Liver (tissue), 9 donors: ENCODE results near the gene SENP7. TPM values are rescaled to one million over a fixed set of nuclear protein-coding genes. Genes with fewer than 3 reads are reported as not detected.

Source experiments
- DNase-seq: peaks from one replicate; pipeline ENCODE4 v3.0.0-alpha.2; 2017; ENCODE audit warnings: low spot score
- H3K27ac ChIP-seq, 2 donors: one replicate each; pipeline ENCODE4 v1.7.0; 2013; ENCODE audit warnings: inconsistent platforms in 2 of 2, low read length in 2 of 2, control low read depth in 1 of 2, low read depth in 1 of 2, mild to moderate bottlenecking in 1 of 2
- H3K27me3 ChIP-seq, 4 donors: one replicate each; pipeline versions ENCODE4 v1.6.1 to v1.7.0; 2013; ENCODE audit warnings: low read length in 3 of 4, inconsistent platforms in 1 of 4, mild to moderate bottlenecking in 1 of 4, moderate library complexity in 1 of 4; ENCODE audit not compliant: control insufficient read depth in 4 of 4, insufficient read depth in 4 of 4
- H3K36me3 ChIP-seq, 4 donors: one replicate each; pipeline versions ENCODE4 v1.6.1 to v1.7.0; 2013; ENCODE audit warnings: low read length in 3 of 4, mild to moderate bottlenecking in 3 of 4, low read depth in 1 of 4, moderate library complexity in 1 of 4; ENCODE audit not compliant: control insufficient read depth in 4 of 4, insufficient read depth in 3 of 4
- H3K4me1 ChIP-seq, 4 donors: one replicate each; pipeline versions ENCODE4 v1.6.1 to v1.7.0; 2013; ENCODE audit warnings: low read length in 3 of 4, mild to moderate bottlenecking in 3 of 4, moderate library complexity in 1 of 4; ENCODE audit not compliant: control insufficient read depth in 4 of 4, insufficient read depth in 4 of 4
- H3K4me3 ChIP-seq, 3 donors: one replicate each; pipeline versions ENCODE4 v1.6.1 to v1.7.0; 2013; ENCODE audit warnings: low read length in 3 of 3, control low read depth in 1 of 3, low read depth in 1 of 3, mild to moderate bottlenecking in 1 of 3
- H3K9ac ChIP-seq, 2 donors: one replicate each; pipeline ENCODE4 v1.7.0; 2013; ENCODE audit warnings: low read length in 2 of 2, mild to moderate bottlenecking in 2 of 2, moderate library complexity in 2 of 2, control low read depth in 1 of 2, low read depth in 1 of 2
- H3K9me3 ChIP-seq, 4 donors: one replicate each; pipeline versions ENCODE4 v1.6.1 to v1.7.0; 2013; ENCODE audit warnings: low read length in 3 of 4; ENCODE audit not compliant: control insufficient read depth in 4 of 4
- ATF3 ChIP-seq: IDR thresholded peaks from 2 replicates; pipeline ENCODE4 v1.6.1; 2016; ENCODE audit warnings: antibody characterized with exemption
- CTCF ChIP-seq: fragments of 150-350 bp; IDR thresholded peaks from 2 replicates; pipeline ENCODE4 v1.5.1; 2017; ENCODE audit warnings: improper control_type of control experiment, low read depth, low read length; ENCODE audit not compliant: missing input control
- FOXA1 ChIP-seq: IDR thresholded peaks from 2 replicates; pipeline ENCODE4 v1.6.1; 2016; ENCODE audit warnings: antibody characterized with exemption
- FOXA2 ChIP-seq: IDR thresholded peaks from 2 replicates; pipeline ENCODE4 v1.6.1; 2016; ENCODE audit warnings: antibody characterized with exemption
- GABPA ChIP-seq, 2 donors: IDR thresholded peaks in 1 of 2; conservative IDR thresholded peaks in 1 of 2; 2 replicates each; pipeline ENCODE4 v1.6.1; 2016; ENCODE audit warnings: antibody characterized with exemption in 2 of 2, mild to moderate bottlenecking in 1 of 2, moderate library complexity in 1 of 2
- HNF4A ChIP-seq, 2 donors: conservative IDR thresholded peaks; 2 replicates each; pipeline ENCODE4 v1.6.1; 2016; ENCODE audit warnings: antibody characterized with exemption in 2 of 2, mild to moderate bottlenecking in 2 of 2
- HNF4G ChIP-seq: IDR thresholded peaks from 2 replicates; pipeline ENCODE4 v1.6.1; 2016; ENCODE audit warnings: antibody characterized with exemption
- JUND ChIP-seq, 2 donors: IDR thresholded peaks; 2 replicates each; pipeline ENCODE4 v1.6.1; 2016; ENCODE audit warnings: antibody characterized with exemption in 2 of 2
- MAX ChIP-seq: IDR thresholded peaks from 2 replicates; pipeline ENCODE4 v1.6.1; 2016; ENCODE audit warnings: antibody characterized with exemption
- NR2F2 ChIP-seq: IDR thresholded peaks from 2 replicates; pipeline ENCODE4 v1.6.1; 2016; ENCODE audit warnings: antibody characterized with exemption
- RAD21 ChIP-seq, 2 donors: IDR thresholded peaks; 2 replicates each; pipeline ENCODE4 v1.6.1; 2016; ENCODE audit warnings: antibody characterized with exemption in 2 of 2, mild to moderate bottlenecking in 2 of 2
- REST ChIP-seq: IDR thresholded peaks from 2 replicates; pipeline ENCODE4 v1.6.1; 2016; ENCODE audit warnings: antibody characterized with exemption, mild to moderate bottlenecking
- RXRA ChIP-seq, 2 donors: IDR thresholded peaks; 2 replicates each; pipeline ENCODE4 v1.6.1; 2017 to 2018; ENCODE audit warnings: antibody characterized with exemption in 2 of 2, mild to moderate bottlenecking in 1 of 2
- TAF1 ChIP-seq: conservative IDR thresholded peaks from 2 replicates; pipeline ENCODE4 v1.6.1; 2016; ENCODE audit warnings: antibody characterized with exemption, mild to moderate bottlenecking
- YY1 ChIP-seq: IDR thresholded peaks from 2 replicates; pipeline ENCODE4 v1.6.1; 2016; ENCODE audit warnings: antibody characterized with exemption, mild to moderate bottlenecking
- WGBS: extraction: QIAGEN DNeasy Blood & Tissue Kit; methylation state at CpG from one replicate; pipeline ENCODE4 v1.1.7; 2013; 5-methylcytosine and 5-hydroxymethylcytosine counted together
- polyA plus RNA-seq, 2 donors: library from polyadenylated mRNA; stranded (reverse) in 1 of 2; unstranded in 1 of 2; fragments of 200-250 nt in 1 of 2; fragments of >200 nt in 1 of 2; fragmentation: Nextera tagmentation in 1 of 2; extraction: Ambion mirVana in 1 of 2; gene quantifications; one replicate each; pipeline versions ENCODE4 v1.2.1 to v1.2.3, GENCODE V29; 2013 to 2015
- total RNA-seq, 2 donors: library from RNA; depleted of rRNA; stranded (reverse); fragments of >200 nt; gene quantifications; one replicate each; pipeline ENCODE4 v1.2.3, GENCODE V29; 2014
- TF ChIP-seq, protein P1 (sequence below): IDR thresholded peaks from 2 replicates; pipeline ENCODE4 v1.6.1; 2016; ENCODE audit warnings: antibody characterized with exemption
- donor health status: healthy.
- donor health status: healthy.
- donor health status: healthy.
- donor health status: healthy.
- donor health status: healthy.

Gene SENP7
- total and polyA plus RNA-seq, 4 donors: 1.9 to 18.5 (median 6.8) TPM

DNA sequence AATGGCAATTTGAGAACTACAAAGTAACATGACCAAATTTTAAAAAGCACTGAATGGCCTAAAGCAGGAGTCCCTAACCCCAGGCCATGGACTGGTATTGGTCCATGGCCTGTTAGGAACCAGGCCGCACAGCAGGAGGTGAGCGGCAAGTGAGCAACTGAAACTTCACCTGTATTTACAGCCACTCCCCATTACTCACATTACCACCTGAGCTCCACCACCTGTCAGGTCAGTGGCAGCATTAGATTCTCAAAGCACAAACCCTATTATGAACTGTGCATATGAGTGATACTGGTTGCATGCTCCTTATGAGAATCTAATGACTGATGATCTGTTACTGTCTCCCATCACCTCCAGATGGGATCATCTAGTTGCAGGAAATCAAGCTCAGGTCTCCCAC, 48.8 kb downstream of the SENP7 start (continued):
- no peak for TF ChIP-seq REST
- TF ChIP-seq TAF1: no peak
- no peak for TF ChIP-seq HNF4A (conservative IDR thresholded peaks at IDR 0.05)
- no peak for TF ChIP-seq NR2F2
- no peak for TF ChIP-seq JUND (IDR thresholded peaks at IDR 0.05)

- no peaks in the 10 kb centered on the region for H3K4me1 ChIP-seq
- DNase-seq: no peak
- H3K4me3 ChIP-seq: no peak overlapping the region
- no peak for TF ChIP-seq ATF3
- no peak for TF ChIP-seq RAD21 (IDR thresholded peaks at IDR 0.05)
- no peak for TF ChIP-seq HNF4A (conservative IDR thresholded peaks at IDR 0.05)
- TF ChIP-seq NR2F2: no peak
- no peak for TF ChIP-seq HNF4G
- TF ChIP-seq GABPA (IDR thresholded peaks at IDR 0.05 in 1 of 2, conservative IDR thresholded peaks at IDR 0.05 in 1 of 2): no peak
- no peak for TF ChIP-seq FOXA1
- no peak for TF ChIP-seq JUND (IDR thresholded peaks at IDR 0.05)
- no peak for TF ChIP-seq FOXA2
- TF ChIP-seq MAX: no peak
- no peak for TF ChIP-seq TAF1
- no peak for TF ChIP-seq RXRA (IDR thresholded peaks at IDR 0.05)
- TF ChIP-seq, protein P1, sequence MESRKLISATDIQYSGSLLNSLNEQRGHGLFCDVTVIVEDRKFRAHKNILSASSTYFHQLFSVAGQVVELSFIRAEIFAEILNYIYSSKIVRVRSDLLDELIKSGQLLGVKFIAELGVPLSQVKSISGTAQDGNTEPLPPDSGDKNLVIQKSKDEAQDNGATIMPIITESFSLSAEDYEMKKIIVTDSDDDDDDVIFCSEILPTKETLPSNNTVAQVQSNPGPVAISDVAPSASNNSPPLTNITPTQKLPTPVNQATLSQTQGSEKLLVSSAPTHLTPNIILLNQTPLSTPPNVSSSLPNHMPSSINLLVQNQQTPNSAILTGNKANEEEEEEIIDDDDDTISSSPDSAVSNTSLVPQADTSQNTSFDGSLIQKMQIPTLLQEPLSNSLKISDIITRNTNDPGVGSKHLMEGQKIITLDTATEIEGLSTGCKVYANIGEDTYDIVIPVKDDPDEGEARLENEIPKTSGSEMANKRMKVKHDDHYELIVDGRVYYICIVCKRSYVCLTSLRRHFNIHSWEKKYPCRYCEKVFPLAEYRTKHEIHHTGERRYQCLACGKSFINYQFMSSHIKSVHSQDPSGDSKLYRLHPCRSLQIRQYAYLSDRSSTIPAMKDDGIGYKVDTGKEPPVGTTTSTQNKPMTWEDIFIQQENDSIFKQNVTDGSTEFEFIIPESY: no peak
- H3K9me3 ChIP-seq: no peaks in the 10 kb centered on the region
- no peaks in the 10 kb centered on the region for H3K27me3 ChIP-seq
- H3K36me3 ChIP-seq: peaks cover 0 to 13% (median under 1%) of the 10 kb centered on the region in 4 donors
- no peak overlapping the region for H3K27ac ChIP-seq
- H3K9ac ChIP-seq: no peak overlapping the region
- WGBS: 89% methylated on average over 4 of the region's 4 CpGs
Measured at GRCh38 chr3:101461451-101461850, 51.6 kb downstream of the SENP7 start.

GRCh38 chr3:101458387-101458786, 54.6 kb downstream of the SENP7 start:
- WGBS: 97% methylated on average over 2 of the region's 2 CpGs
- no peak overlapping the region for H3K9ac ChIP-seq
- H3K4me3 ChIP-seq: no peak overlapping the region
- DNase-seq: no peak
- peaks cover 0 to 13% (median under 1%) of the 10 kb centered on the region in 4 donors for H3K36me3 ChIP-seq
- no peaks in the 10 kb centered on the region for H3K4me1 ChIP-seq
- H3K27ac ChIP-seq: no peak overlapping the region
- H3K9me3 ChIP-seq: no peaks in the 10 kb centered on the region
- no peaks in the 10 kb centered on the region for H3K27me3 ChIP-seq
- TF ChIP-seq NR2F2 (no peak), RXRA (IDR thresholded peaks at IDR 0.05) (no peak), CTCF (no peak), ATF3 (no peak), YY1 (no peak), REST (no peak), FOXA1 (no peak)
- TF ChIP-seq, protein P1: no peak
